Limb (tissue), 2 donors: Measurements from ENCODE around the gene GULP1.
A peak's percentile ranks its signal among the peaks of the same experiment; 100 is the strongest.
"Not testable (repeated sequence)": the region's sequence is repeated elsewhere in the genome, so short reads cannot be mapped to it uniquely, and the experiment has no call there.

Source experiments
- DNase-seq, 2 donors: peaks; one replicate each; pipeline ENCODE4 v3.0.0-alpha.2; 2016; ENCODE audit errors: extremely low spot score in 2 of 2

Gene GULP1

GRCh38 chr2:188526701-188527100 is 235.0 kb downstream of the GULP1 start:
- DNase-seq: no peak

DNA sequence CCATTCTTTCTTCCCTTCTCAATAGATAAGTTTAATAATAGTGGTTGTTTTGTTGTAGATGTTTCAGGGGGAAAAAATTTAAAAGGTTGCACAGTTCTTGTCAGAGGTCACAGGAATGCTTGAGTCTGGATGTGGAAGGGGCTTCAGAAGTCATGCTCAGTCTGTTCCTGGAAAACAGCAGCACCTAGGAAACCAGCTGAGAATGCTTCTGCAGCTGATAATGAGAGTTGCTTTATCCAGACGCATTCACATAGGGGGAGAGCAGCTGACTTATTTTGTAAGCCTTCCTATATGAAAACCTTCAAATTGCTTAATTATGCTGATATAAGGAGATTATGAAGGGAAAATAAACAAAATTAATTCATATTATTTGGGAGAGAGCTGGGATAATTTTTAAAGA is 235.5 kb downstream of the GULP1 start:
- DNase-seq: peak; percentile 33 to 69

DNA sequence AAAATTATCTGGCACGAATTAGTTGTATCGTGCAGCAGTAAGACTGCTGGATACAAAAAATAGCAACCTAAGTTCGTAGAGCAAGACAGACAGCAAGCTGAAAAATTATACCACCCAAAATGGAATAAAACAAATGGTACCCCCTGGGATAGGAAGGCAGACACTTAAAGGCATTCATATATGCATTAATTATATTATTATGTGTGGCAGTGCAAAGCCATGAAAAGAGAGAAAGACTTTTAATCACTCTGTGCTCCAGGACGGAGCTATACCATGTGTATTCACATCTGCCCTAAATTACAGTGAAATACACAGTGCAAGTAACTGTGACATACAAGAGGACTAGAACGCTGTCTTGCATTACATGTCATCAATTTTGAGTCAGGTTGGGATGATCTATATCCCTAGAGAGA is 235.9 kb downstream of the GULP1 start:
- DNase-seq: peak in 1 of 2 donors; percentile 64

DNA sequence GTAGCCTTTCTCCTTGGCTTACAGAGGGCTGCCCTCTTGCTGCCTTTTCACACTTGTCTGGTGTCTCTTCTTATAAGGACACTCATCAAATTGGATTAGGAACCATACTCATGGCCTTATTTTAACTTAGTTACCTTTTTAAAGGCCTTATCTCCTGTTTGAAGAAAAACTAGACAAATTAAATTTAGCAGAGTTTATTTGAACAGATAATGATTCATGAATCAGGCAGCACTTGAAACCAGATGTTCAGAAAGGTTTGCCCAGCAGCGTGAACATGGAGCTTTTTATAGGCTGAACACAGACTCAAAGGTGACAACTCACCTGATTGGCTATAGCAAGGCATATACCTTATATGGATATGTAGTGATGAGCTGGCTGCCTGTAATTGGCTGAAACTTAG is 238.0 kb downstream of the GULP1 start:
- no peak for DNase-seq

DNA sequence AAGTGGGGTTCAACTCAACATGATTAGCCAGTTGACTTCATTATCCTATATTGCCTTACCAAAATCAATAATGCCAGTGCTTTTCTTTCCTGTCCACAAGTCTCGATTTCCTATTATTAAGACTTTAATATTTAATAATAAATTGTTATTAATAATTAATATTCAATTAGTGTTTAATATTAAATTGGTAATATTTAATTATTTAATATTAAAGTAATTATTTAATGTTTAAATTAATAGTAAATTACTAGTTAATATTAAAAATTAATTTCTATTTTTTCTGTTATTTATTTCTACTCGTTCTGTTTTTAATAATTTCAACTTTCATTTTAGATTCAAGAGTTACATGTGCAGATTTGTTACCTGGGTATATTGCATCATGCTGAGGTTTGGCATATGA is 243.2 kb downstream of the GULP1 start:
- no peak for DNase-seq

DNA sequence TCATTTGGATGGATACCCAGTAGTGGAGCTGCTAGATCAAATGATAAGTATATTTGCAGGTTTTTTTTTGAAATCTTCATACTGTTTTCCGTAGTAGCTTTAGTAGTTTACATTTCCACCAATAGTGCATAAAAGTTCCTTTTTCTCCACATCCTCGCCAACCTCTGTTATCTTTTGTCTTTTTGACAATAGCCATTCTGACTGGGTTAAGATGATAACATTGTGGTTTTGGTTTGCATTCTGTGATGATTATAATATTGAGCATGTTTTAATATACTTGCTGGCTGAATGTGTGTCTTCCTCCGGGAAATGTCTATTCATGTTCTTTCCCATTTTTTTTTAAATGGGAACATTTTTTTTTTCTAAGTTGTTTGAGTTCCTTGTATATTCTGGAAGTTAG is 260.0 kb downstream of the GULP1 start:
- DNase-seq: no peak

DNA sequence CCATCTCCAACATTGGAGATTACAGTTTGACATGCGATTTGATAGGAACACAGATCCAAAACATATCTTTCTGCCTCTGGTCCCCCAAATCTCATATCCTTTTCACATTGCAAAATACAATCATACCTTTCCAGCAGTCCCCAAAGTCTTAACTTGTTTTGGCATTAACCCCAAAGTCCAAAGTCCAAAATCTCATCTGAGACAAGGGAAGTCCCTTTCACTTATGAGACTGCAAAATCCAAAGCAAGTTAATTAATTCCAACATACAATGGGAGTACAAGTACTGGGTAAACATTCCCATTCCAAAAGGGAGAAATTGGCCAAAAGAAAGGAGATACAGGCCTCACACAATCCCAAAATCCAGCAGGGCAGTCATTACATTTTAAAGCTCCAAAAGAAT is 265.4 kb downstream of the GULP1 start:
- no peak for DNase-seq

DNA sequence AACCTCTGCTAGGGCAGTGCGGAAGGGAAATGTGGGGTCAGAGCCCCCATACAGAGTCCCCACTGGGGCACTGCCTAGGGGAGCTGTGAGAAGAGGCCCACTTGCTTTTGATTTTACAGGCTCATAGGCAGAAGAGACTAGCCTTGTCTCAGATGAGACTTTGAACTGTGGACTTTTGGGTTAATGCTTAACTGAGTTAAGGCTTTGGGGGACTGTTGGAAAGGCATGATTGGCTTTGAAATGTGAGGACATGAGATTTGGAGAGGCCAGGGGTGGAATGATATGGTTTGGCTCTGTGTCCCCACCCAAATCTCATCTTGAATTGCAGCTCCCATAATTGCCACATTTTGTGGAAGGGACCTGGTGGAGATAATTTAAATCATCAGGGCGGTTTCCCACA is 267.8 kb downstream of the GULP1 start:
- DNase-seq: not testable (repeated sequence)

DNA sequence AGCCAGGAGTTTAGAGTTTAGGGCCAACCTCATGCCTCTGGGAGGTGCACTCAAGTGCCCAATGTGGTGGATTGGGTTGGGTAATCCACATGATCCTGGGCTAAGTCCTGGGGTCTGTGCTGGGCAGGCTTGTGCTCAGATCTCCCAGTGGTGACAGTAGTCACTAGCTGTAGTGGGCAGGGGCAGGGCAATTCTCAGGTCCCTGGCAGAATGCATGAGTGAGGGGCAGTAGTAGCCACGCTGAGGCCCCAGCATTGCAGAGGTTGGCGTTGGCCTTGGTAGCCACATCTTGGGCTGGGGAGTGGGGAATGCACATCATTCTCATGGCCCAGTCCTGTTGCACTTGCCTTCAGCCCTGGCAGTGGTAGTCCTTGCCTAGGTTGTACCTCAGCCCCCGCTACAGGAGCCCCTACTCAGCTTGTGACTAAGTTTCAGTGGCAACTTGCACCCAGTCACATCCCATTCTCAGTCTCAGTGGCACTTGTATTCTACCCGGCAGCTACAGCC is 269.9 kb downstream of the GULP1 start:
- no peak for DNase-seq

- no peak for DNase-seq
These were observed 277.9 kb downstream of the GULP1 start for GRCh38 chr2:188569431-188570165.

- DNase-seq: no peak
These were observed 278.7 kb downstream of the GULP1 start for GRCh38 chr2:188570370-188570769.

DNA sequence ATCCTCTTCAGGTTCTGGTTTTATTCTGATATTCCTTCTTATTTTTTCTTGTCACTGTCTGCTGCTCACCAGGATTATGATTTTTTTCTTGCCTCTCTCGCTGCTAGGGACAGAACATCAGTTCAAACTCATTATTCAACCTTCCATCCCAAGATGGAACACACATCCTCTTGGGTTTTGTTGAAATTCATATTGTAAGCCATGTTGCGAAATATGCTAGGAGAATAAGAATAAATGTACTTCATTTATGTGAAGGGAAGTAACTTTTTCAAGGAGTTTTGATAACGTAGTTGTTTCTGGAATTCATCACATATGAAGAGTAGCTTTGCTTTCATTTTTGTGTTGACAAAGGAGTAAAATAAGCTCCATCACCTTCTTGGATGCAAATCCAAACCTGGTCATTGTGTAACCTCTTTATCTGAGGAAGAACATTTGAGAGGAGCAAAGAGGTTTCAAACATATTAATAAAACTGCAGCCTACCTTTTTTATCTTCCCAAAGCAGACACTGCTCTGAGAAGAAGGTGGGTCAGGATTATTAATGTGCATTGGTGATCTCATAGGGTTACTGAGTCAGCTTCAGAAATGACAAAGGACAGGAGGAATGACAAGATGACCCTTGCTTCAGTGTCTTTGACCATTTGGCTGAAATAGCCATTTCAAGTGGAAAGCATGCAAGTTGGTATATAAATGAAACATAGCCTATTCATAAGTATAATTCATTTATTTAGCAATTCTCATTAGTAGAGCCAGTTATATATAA is 280.0 kb downstream of the GULP1 start:
- no peak for DNase-seq

DNA sequence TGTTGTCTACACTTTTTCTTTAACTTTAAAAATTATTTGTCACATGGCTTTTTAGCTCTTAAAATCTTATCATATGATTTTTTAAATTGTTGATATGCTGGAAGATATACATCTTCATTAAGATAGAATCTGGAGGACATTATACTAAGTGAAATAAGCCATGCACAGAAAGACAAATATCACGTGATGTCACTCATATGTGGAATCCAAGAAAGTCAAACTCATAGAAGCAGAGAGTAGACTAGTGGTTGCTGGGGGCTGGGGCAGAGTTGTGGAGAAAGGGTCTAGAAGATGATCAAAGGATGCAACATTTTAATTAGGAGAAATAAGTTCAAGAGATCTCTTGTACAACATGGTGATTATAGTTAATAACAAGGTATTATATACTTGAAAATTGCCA is 280.9 kb downstream of the GULP1 start:
- DNase-seq: no peak

DNA sequence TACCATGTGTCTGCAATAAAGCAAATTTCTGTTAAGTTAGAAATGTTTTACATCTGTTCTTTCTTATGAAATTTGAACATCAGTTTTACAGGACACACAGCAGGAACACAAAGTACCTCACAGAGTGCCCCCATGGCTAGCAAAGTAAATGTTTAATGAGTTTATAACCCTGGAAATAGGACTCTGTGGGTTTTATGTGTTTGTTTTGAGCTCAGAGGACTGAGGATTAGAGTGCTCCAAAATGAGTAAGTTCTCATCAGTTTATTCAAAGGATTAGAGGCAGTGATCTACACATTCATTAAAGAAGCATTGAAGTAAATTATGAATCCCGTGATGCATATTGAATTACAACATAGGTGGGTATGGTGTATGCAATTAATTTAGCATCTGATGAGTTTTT is 281.8 kb downstream of the GULP1 start:
- DNase-seq: no peak

- no peak for DNase-seq
These were observed 284.3 kb downstream of the GULP1 start for GRCh38 chr2:188576006-188576405.

DNA sequence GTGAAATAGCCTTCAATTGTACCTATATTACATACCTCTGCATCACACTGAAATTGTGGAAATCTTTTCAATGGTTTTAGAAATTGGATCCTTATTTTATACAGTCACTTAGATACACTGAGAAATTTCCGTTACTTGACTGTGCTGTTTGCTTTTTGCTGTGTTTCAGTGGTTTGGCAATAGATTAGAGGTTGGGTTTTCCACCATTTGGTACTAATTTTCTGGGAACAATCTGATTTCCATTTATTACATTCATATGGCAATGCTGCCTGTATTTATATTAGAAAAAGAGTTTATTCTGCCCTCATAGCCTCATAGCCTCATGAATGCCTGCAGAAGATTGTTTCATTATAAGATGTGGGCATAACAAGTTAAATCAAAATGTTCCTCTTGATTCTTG is 285.0 kb downstream of the GULP1 start:
- peak in 1 of 2 donors; percentile 67 for DNase-seq

- DNase-seq: no peak
These were observed 285.6 kb downstream of the GULP1 start for GRCh38 chr2:188577231-188577630.

GRCh38 chr2:188580738-188581137 is 289.1 kb downstream of the GULP1 start:
- no peak for DNase-seq

- DNase-seq: no peak
These were observed 290.5 kb downstream of the GULP1 start for GRCh38 chr2:188582211-188582610.

DNA sequence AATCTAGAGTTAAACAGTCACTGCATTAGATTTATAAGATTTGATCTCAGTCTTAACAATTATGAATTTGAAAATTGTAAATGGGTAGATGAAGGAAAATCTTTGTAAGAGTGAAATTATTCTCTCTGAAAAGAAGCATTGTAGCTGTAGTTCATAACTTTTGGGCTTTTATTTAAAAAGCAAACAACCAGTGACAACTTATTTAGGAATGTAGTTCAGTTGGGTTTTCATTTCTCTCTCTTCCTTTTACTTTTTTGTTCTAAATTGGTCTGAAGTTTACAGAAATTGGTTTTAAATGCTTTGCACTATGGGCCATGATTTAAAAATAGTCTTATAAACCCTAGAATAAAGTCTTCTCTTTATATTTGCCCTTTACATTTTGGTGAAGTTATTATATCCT is 296.6 kb downstream of the GULP1 start:
- no peak for DNase-seq

- DNase-seq: no peak
These were observed 304.4 kb downstream of the GULP1 start for GRCh38 chr2:188596054-188596453.

DNA sequence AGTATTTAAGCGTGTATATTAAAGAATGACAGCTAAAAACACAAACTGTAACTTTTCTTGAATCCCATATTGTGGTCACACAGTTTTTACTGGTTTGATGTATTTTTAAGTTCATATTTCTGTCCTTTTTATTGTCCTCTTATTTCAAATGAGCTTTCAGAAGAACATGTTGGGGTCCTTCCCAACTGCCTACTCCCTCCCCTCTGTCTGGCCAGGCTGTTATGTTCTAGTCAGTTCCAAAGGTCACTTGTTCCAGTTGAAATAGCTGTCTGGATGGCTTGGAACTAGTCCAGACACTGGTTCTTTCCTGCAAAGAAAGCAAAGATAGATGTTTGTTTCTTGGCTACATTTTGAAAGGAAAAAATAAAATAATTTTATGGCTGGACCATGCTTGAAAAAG is 306.9 kb downstream of the GULP1 start:
- DNase-seq: no peak

DNA sequence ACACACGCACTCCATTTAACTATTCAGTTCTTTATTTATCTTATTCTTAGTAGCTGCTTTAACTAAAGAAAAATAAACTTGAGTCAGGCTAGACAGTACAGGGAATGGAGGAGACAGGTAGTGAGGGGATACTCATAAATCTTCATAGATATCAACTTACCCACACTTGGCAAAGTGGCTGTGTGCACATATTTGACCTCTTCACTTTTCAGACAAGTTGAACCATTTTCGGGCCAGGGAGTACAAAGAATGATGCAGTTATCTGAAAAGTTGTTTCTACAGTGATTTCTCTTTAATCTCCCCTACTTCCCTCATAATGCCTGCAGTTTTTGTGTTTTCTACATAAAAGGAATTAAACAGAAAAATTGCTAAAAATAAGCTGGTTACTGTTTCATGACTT is 307.5 kb downstream of the GULP1 start:
- no peak for DNase-seq
